Mesenchymal stem cell (in vitro differentiated cells and primary cell): ENCODE measurements around the gene APOA1.

ENCODE experiments used
- DNase-seq: peaks from one replicate; pipeline ENCODE4 v3.0.0-alpha.2; 2013
- H2AFZ ChIP-seq: one replicate; pipeline ENCODE4 v1.6.1; 2013; ENCODE audit warnings: low read depth, mild to moderate bottlenecking, control low read depth, inconsistent platforms, low read length, moderate library complexity
- H2AK5ac ChIP-seq: 2 replicates; pipeline ENCODE4 v1.6.1; 2013; ENCODE audit warnings: low read length, moderate library complexity, mild to moderate bottlenecking, inconsistent platforms; ENCODE audit not compliant: severe bottlenecking
- H2BK120ac ChIP-seq: one replicate; pipeline ENCODE4 v1.6.1; 2013; ENCODE audit warnings: low read depth, mild to moderate bottlenecking, inconsistent platforms, low read length, moderate library complexity
- H2BK12ac ChIP-seq, 2 experiments: one replicate each; pipeline ENCODE4 v1.6.1; 2013; ENCODE audit warnings: inconsistent platforms in 2 of 2, low read length in 2 of 2, mild to moderate bottlenecking in 2 of 2, moderate library complexity in 2 of 2, control low read depth in 1 of 2
- H2BK15ac ChIP-seq: one replicate; pipeline ENCODE4 v1.6.1; 2013; ENCODE audit warnings: mild to moderate bottlenecking, low read depth, inconsistent platforms; ENCODE audit not compliant: poor library complexity, severe bottlenecking
- H2BK5ac ChIP-seq: 2 replicates; pipeline ENCODE4 v1.6.1; 2013; ENCODE audit warnings: low read depth, mild to moderate bottlenecking, low read length, control low read depth, inconsistent platforms; ENCODE audit not compliant: poor library complexity, severe bottlenecking
- H3K14ac ChIP-seq, 2 experiments: one replicate each; pipeline ENCODE4 v1.6.1; 2013; ENCODE audit warnings: inconsistent platforms in 2 of 2, low read length in 2 of 2, control low read depth in 1 of 2, mild to moderate bottlenecking in 1 of 2, moderate library complexity in 1 of 2
- H3K18ac ChIP-seq, 2 experiments: one replicate each; pipeline ENCODE4 v1.6.1; 2013; ENCODE audit warnings: inconsistent platforms in 2 of 2, low read length in 2 of 2, control low read depth in 1 of 2, low read depth in 1 of 2, mild to moderate bottlenecking in 1 of 2
- H3K23ac ChIP-seq, 2 experiments: one replicate each; pipeline ENCODE4 v1.6.1; 2013; ENCODE audit warnings: inconsistent platforms in 2 of 2, low read length in 2 of 2, mild to moderate bottlenecking in 2 of 2, moderate library complexity in 2 of 2, control low read depth in 1 of 2
- H3K27ac ChIP-seq: 2 replicates; pipeline ENCODE4 v1.5.1; 2013; ENCODE audit warnings: mild to moderate bottlenecking, moderate library complexity, low read length, control low read depth, inconsistent platforms; ENCODE audit not compliant: poor library complexity, severe bottlenecking
- H3K27me3 ChIP-seq, 2 experiments: 2 replicates each; pipeline versions ENCODE4 v1.6.1 to v1.7.0; 2013; ENCODE audit warnings: low read length in 2 of 2, mild to moderate bottlenecking in 2 of 2, moderate library complexity in 2 of 2, control low read depth in 1 of 2, inconsistent platforms in 1 of 2; ENCODE audit not compliant: control insufficient read depth in 1 of 2, insufficient read depth in 1 of 2
- H3K36me3 ChIP-seq, 2 experiments: 2 replicates each; pipeline versions ENCODE4 v1.6.1 to v1.7.0; 2013; ENCODE audit warnings: low read length in 2 of 2, control low read depth in 1 of 2, inconsistent platforms in 1 of 2, low read depth in 1 of 2, mild to moderate bottlenecking in 1 of 2; ENCODE audit not compliant: insufficient read depth in 2 of 2, control insufficient read depth in 1 of 2
- H3K4ac ChIP-seq, 2 experiments: one replicate each; pipeline ENCODE4 v1.6.1; 2013; ENCODE audit warnings: inconsistent platforms in 2 of 2, low read length in 2 of 2, mild to moderate bottlenecking in 2 of 2, moderate library complexity in 2 of 2, control low read depth in 1 of 2, low read depth in 1 of 2
- H3K4me1 ChIP-seq: 2 replicates; pipeline ENCODE4 v1.6.1; 2013; ENCODE audit warnings: low read depth, low read length, control low read depth; ENCODE audit not compliant: control insufficient read depth, insufficient read depth
- H3K4me2 ChIP-seq: 2 replicates; pipeline ENCODE4 v1.6.1; 2013; ENCODE audit warnings: low read length, mild to moderate bottlenecking, inconsistent platforms; ENCODE audit not compliant: poor library complexity, severe bottlenecking
- H3K4me3 ChIP-seq, 2 experiments: 2 replicates each; pipeline versions ENCODE4 v1.5.1 to v1.7.0; 2013; ENCODE audit warnings: low read length in 2 of 2, mild to moderate bottlenecking in 2 of 2, control low read depth in 1 of 2, low read depth in 1 of 2; ENCODE audit not compliant: insufficient read depth in 1 of 2
- H3K79me1 ChIP-seq: replicated peaks from 2 replicates; pipeline ENCODE4 v1.6.1; 2013; ENCODE audit warnings: mild to moderate bottlenecking, control low read depth, low read length, inconsistent platforms; ENCODE audit not compliant: poor library complexity, severe bottlenecking
- H3K9ac ChIP-seq: 2 replicates; pipeline ENCODE4 v1.7.0; 2013; ENCODE audit warnings: mild to moderate bottlenecking, low read length, moderate library complexity
- H3K9me3 ChIP-seq: 2 replicates; pipeline ENCODE4 v1.7.0; 2013; ENCODE audit warnings: mild to moderate bottlenecking, low read length; ENCODE audit not compliant: control insufficient read depth
- H4K8ac ChIP-seq: one replicate; pipeline ENCODE4 v1.6.1; 2013; ENCODE audit warnings: inconsistent platforms, mild to moderate bottlenecking, low read length, moderate library complexity
- H4K91ac ChIP-seq: one replicate; pipeline ENCODE4 v1.6.1; 2013; ENCODE audit warnings: mild to moderate bottlenecking, low read length, inconsistent platforms
- WGBS: methylation state at CpG from one replicate; pipeline ENCODE4 v1.1.7; 2013; ENCODE audit warnings: mixed read lengths; 5-methylcytosine and 5-hydroxymethylcytosine counted together

APOA1 gene

DNA sequence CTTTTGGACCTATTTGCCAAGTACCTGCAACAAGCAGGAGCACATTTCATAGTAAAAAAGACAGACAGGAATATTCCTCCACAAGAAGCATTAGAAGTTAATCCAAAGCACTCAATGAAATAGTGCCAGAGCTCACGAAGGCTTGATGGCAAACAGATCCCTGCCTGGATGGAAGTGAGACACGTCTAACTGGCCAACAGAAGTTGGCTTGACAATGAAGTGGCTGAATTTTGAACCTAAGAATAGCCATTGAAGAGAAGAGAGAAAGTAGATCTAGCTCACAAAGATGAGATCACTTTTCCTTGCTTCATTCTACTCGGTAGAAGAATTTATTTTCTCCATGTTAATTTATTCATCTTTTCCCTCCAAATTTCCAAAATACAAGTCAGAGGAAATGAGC lies 30.6 kb upstream of the APOA1 start:
- no peaks in the 10 kb centered on the region for H3K9me3 ChIP-seq
- H3K4me2 ChIP-seq = no peak overlapping the region
- H2BK15ac ChIP-seq = no peak overlapping the region
- H3K27ac ChIP-seq = no peak overlapping the region
- H4K91ac ChIP-seq = no peak overlapping the region
- no peak overlapping the region for H3K23ac ChIP-seq
- no peak overlapping the region for H2AK5ac ChIP-seq
- H3K79me1 ChIP-seq = peaks cover 2% of the 10 kb centered on the region
- no peak overlapping the region for H2BK120ac ChIP-seq
- H3K4ac ChIP-seq = no peak overlapping the region
- no peak overlapping the region for H4K8ac ChIP-seq
- H3K27me3 ChIP-seq = no peaks in the 10 kb centered on the region
- no peak overlapping the region for H3K18ac ChIP-seq
- no peak overlapping the region for H2AFZ ChIP-seq
- H3K4me3 ChIP-seq = no peak overlapping the region
- H3K14ac ChIP-seq = no peak overlapping the region
- DNase-seq = no peak
- H3K9ac ChIP-seq = no peak overlapping the region
- no peak overlapping the region for H2BK5ac ChIP-seq
- no peak overlapping the region for H2BK12ac ChIP-seq
- H3K36me3 ChIP-seq = peaks cover 13 to 68% of the 10 kb centered on the region in 2 experiments
- 90% methylated on average over 2 of the region's 3 CpGs for WGBS
- H3K4me1 ChIP-seq = no peaks in the 10 kb centered on the region

- no peaks in the 10 kb centered on the region for H3K79me1 ChIP-seq
- no peak overlapping the region for H2BK15ac ChIP-seq
- no peak overlapping the region for H3K14ac ChIP-seq
- no peaks in the 10 kb centered on the region for H3K4me1 ChIP-seq
- H3K18ac ChIP-seq = no peak overlapping the region
- H3K4ac ChIP-seq = no peak overlapping the region
- no peak overlapping the region for H2BK120ac ChIP-seq
- H3K9ac ChIP-seq = no peak overlapping the region
- no peak for DNase-seq
- H3K23ac ChIP-seq = no peak overlapping the region
- H4K91ac ChIP-seq = no peak overlapping the region
- 98% methylated on average over 11 of the region's 11 CpGs for WGBS
- H4K8ac ChIP-seq = no peak overlapping the region
- H2AK5ac ChIP-seq = no peak overlapping the region
- peaks cover 13 to 65% of the 10 kb centered on the region in 2 experiments for H3K36me3 ChIP-seq
- no peak overlapping the region for H3K4me3 ChIP-seq
- no peak overlapping the region for H2AFZ ChIP-seq
- no peaks in the 10 kb centered on the region for H3K9me3 ChIP-seq
- no peak overlapping the region for H3K27ac ChIP-seq
- H2BK5ac ChIP-seq = no peak overlapping the region
- H2BK12ac ChIP-seq = no peak overlapping the region
- H3K27me3 ChIP-seq = no peaks in the 10 kb centered on the region
- H3K4me2 ChIP-seq = no peak overlapping the region
These were observed 30.2 kb upstream of the APOA1 start for GRCh38 chr11:116867619-116868018.

DNA sequence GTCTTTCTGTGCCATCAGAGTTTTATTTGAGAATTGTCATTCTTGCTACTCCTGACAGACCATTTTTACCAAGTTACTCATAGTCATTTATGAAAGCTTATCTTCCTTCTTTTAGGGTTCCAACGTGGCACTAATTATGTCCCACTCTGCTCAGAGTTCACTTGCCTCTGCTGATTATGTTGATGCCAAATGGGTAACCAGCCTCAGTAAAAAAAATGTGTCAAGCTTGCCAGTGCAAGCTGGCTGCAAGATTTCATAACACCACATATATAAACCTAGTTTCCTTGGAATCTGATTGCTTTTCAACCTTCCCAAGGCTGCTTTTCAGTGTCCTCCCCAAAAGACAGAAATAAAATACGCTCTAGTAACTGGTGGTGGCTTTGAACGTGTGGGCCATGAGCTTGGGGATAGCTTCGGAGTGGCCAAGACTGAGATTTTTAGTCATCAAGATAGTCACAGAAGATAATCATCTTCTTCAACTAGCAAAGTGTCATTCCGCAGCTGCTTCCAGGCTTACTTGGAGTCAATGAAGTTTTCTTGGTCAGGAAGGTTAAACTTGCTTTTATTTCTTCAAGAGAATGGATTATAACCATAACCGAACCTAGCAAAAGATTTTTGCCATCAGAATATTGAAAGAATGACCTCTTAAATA lies 29.5 kb upstream of the APOA1 start:
- WGBS = over 99% methylated on average over 4 of the region's 6 CpGs
- H3K79me1 ChIP-seq = no peaks in the 10 kb centered on the region
- H3K4me1 ChIP-seq = no peaks in the 10 kb centered on the region

GRCh38 chr11:116865696-116866095 lies 28.3 kb upstream of the APOA1 start:
- H3K14ac ChIP-seq = no peak overlapping the region
- H3K4me2 ChIP-seq = no peak overlapping the region
- no peak overlapping the region for H2AK5ac ChIP-seq
- H2AFZ ChIP-seq = no peak overlapping the region
- H2BK5ac ChIP-seq = no peak overlapping the region
- peak overlapping the region; percentile 1 for H3K9ac ChIP-seq
- H3K79me1 ChIP-seq = no peaks in the 10 kb centered on the region
- no peak overlapping the region for H3K27ac ChIP-seq
- H4K8ac ChIP-seq = no peak overlapping the region
- peak; percentile 40 for DNase-seq
- H3K4ac ChIP-seq = no peak overlapping the region
- no peak overlapping the region for H2BK15ac ChIP-seq
- H3K4me1 ChIP-seq = no peaks in the 10 kb centered on the region
- no peaks in the 10 kb centered on the region for H3K9me3 ChIP-seq
- H3K18ac ChIP-seq = no peak overlapping the region
- no peak overlapping the region for H3K23ac ChIP-seq
- WGBS = 36% methylated on average over 1 of the region's 1 CpG
- no peak overlapping the region for H2BK12ac ChIP-seq
- H2BK120ac ChIP-seq = no peak overlapping the region
- H4K91ac ChIP-seq = no peak overlapping the region
- peaks cover 15 to 75% of the 10 kb centered on the region in 2 experiments for H3K36me3 ChIP-seq
- no peaks in the 10 kb centered on the region for H3K27me3 ChIP-seq
- no peak overlapping the region for H3K4me3 ChIP-seq

More for the DNA sequence above, 29.5 kb upstream of the APOA1 start:
- DNase-seq = no peak
- H3K9me3 ChIP-seq = no peaks in the 10 kb centered on the region
- H3K27ac ChIP-seq = no peak overlapping the region
- no peak overlapping the region for H3K14ac ChIP-seq
- no peaks in the 10 kb centered on the region for H3K27me3 ChIP-seq
- no peak overlapping the region for H4K91ac ChIP-seq
- H2BK12ac ChIP-seq = no peak overlapping the region
- no peak overlapping the region for H2BK5ac ChIP-seq
- H3K4ac ChIP-seq = no peak overlapping the region
- H3K9ac ChIP-seq = no peak overlapping the region
- no peak overlapping the region for H2AK5ac ChIP-seq
- H3K4me3 ChIP-seq = no peak overlapping the region
- no peak overlapping the region for H2AFZ ChIP-seq
- H3K36me3 ChIP-seq = peaks cover 13 to 69% of the 10 kb centered on the region in 2 experiments
- H4K8ac ChIP-seq = no peak overlapping the region
- no peak overlapping the region for H3K18ac ChIP-seq
- no peak overlapping the region for H3K23ac ChIP-seq
- H3K4me2 ChIP-seq = no peak overlapping the region
- H2BK120ac ChIP-seq = no peak overlapping the region
- H2BK15ac ChIP-seq = no peak overlapping the region
